GM06990 (cell line): ENCODE measurements around the gene ZNF776.

Experiments
- DNase-seq: peaks from one replicate; pipeline ENCODE4 v3.0.0-alpha.2; 2011; ENCODE audit not compliant: insufficient read length; ENCODE audit errors: extremely low read depth
- H3K27me3 ChIP-seq: replicated peaks from 2 replicates; pipeline ENCODE4 v1.6.0; 2011; ENCODE audit warnings: low read length; ENCODE audit not compliant: control insufficient read depth, insufficient read depth
- H3K36me3 ChIP-seq: 2 replicates; pipeline ENCODE4 v1.5.1; 2011; ENCODE audit warnings: low read length; ENCODE audit not compliant: control insufficient read depth, insufficient read depth
- H3K4me3 ChIP-seq: replicated peaks from 2 replicates; pipeline ENCODE4 v1.5.1; 2011; ENCODE audit warnings: low read depth, mild to moderate bottlenecking, control low read depth, low read length
- TF ChIP-seq, protein P1 (sequence below): IDR thresholded peaks from 2 replicates; pipeline ENCODE4 v1.5.1; 2011; ENCODE audit warnings: low read length, control low read depth, mild to moderate bottlenecking, inconsistent platforms; ENCODE audit not compliant: insufficient read depth, poor library complexity, severe bottlenecking

Gene ZNF776

DNA sequence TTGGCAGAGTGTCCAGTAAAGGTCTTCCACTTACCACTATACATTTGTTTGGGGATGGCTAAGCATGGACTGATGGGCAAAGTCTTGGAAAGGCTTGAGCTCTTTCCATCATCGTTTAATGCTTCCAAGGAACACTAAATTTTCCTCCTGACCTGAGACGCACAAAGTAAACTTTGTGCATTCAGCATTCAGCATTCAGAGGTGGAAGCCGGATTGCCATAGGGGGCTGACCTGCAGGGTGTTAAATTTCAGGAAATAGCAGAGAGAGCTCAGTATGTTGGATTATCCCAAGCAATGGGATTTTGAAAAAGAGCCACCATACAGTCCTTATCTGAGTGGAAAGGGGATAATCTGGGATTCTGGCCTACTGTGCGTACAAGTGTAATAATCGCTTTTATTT is 54.1 kb downstream of the ZNF776 start:
- TF ChIP-seq, protein P1, sequence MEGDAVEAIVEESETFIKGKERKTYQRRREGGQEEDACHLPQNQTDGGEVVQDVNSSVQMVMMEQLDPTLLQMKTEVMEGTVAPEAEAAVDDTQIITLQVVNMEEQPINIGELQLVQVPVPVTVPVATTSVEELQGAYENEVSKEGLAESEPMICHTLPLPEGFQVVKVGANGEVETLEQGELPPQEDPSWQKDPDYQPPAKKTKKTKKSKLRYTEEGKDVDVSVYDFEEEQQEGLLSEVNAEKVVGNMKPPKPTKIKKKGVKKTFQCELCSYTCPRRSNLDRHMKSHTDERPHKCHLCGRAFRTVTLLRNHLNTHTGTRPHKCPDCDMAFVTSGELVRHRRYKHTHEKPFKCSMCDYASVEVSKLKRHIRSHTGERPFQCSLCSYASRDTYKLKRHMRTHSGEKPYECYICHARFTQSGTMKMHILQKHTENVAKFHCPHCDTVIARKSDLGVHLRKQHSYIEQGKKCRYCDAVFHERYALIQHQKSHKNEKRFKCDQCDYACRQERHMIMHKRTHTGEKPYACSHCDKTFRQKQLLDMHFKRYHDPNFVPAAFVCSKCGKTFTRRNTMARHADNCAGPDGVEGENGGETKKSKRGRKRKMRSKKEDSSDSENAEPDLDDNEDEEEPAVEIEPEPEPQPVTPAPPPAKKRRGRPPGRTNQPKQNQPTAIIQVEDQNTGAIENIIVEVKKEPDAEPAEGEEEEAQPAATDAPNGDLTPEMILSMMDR: no peak
- Histone ChIP-seq H3K36me3 (peaks cover 2% of the 10 kb centered on the region), H3K27me3 (no peaks in the 10 kb centered on the region), H3K4me3 (no peak overlapping the region)
- DNase-seq: no peak

DNA sequence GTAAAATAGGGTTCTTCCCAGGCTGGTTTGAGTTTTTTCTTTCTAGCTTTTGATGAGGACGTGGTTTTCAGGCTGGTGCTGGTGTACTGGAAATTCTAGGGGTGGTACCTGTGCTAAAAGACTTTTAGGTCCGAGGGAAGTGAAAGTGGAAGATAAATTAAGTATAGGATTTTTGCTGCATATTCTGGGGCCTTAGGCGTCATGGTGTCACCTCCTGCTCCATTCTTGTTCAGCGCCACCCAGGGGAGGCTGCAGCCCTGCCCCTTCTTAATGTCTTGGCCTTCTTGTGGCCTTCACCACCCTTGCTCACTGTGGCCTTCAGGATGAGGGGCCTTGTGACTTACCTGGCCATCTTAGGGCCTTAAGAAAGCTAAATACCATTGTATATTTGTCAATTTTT is 55.7 kb downstream of the ZNF776 start:
- no peak overlapping the region for H3K4me3 ChIP-seq
- peak; percentile 26 for DNase-seq
- no peaks in the 10 kb centered on the region; the same call in none of the 2 replicates for H3K36me3 ChIP-seq
- no peaks in the 10 kb centered on the region for H3K27me3 ChIP-seq
- TF ChIP-seq, protein P1: peak; percentile 31

DNA sequence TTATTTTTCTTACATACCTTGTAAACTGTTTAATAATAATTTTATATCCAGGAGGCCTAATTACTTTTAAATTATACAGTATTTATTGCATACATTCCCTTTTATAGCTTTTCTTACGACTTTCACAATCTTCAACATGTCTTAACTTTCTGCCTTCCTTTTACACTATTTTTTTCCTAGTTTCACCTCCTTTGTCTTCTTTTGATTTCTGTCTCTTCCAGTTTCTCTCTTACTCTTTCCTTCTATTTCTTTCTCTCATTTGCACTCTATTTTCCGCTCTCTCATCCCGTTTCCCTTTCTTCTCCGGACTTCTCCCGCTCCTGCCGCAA is 56.6 kb downstream of the ZNF776 start:
- no peaks in the 10 kb centered on the region for H3K27me3 ChIP-seq
- TF ChIP-seq, protein P1: no peak
- H3K4me3 ChIP-seq: no peak overlapping the region
- DNase-seq: no peak
- H3K36me3 ChIP-seq: peaks cover 2% of the 10 kb centered on the region

DNA sequence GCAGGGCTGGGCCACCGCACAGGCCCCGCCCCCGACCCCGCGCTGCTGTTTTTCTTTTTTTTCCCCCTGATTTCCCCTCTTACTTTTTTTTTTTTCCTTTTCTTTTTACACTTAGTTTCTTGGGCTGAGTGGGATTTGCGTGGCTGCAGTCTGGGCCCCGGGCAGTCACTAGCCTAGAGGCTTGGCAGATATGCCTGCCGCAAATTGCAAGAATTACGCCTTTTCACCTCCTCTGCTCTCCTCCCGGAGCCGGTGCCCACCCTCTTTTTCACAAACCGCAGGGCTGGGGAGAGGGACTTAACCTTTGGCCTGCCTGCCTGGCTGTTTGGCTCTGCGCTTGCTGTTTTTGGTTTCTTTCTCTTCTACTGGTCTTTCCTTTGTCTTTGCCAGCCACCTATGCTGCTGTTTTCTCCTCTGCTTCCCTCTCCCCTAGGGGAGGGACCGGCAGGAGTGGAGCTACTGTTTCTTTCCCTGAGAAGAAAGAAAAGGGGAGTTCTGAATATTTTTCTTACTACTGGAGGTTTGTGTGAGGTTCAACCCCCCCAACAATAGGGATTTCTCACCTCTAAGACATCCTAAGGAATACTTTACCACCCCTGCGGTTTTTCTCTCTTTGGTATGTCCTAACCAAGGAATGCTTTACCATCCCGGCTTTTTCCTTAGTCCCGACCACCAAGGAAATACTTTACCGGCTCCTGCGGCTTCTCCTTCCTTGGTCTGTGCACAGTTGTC is 57.1 kb downstream of the ZNF776 start:
- H3K27me3 ChIP-seq: no peaks in the 10 kb centered on the region
- peaks cover 3% of the 10 kb centered on the region for H3K36me3 ChIP-seq
- peak; percentile 17 for DNase-seq
- no peak overlapping the region for H3K4me3 ChIP-seq
- TF ChIP-seq, protein P1: no peak

DNA sequence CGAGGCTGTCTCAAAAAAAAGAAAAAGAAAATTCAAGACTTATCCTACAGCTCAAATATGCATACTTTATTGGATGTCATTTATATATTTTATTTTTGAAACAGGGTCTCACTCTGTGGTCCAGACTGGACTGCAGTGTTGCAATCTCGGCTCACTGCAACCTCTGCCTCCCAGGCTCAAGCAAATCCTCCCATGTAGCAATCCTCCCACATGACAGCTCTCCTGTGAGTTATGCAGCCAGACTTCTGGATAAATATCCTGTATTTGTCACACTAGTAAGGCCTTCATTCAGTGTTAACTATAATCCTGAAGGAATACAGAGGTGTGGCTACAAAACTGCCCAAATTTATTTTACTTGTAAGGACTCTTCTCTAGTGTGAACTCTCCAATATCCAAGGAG is 60.9 kb downstream of the ZNF776 start:
- TF ChIP-seq, protein P1: no peak

More for the DNA sequence above, 60.9 kb downstream of the ZNF776 start:
- no peak for DNase-seq
- Histone ChIP-seq H3K27me3 (no peaks in the 10 kb centered on the region), H3K4me3 (no peak overlapping the region), H3K36me3 (peaks cover 7% of the 10 kb centered on the region)
